Measurements from ENCODE around the gene ZNF83.

GRCh38 chr19:52570000-52570861, 67.9 kb downstream of the ZNF83 start, which contains the start of gene ZNF701:
- TF ChIP-seq CTCF (IDR thresholded peaks at IDR 0.05) (no peak), SIN3A (IDR thresholded peaks at IDR 0.05; ENCODE audit: borderline replicate concordance, insufficient read depth, low read depth, low read length) (peak; percentile 78; the same call in 1 of the 2 replicates), REST (IDR thresholded peaks at IDR 0.05; ENCODE audit: insufficient read depth in 1 of 2, low read depth in 2 of 2, low read length in 1 of 2) (no peak), POLR2AphosphoS5 (IDR thresholded peaks at IDR 0.05; ENCODE audit: low read depth, low read length) (peak; percentile 90)
